SK-N-SH (cell line): Measurements from ENCODE around the gene MAPK8IP1. TPM values are rescaled to one million over a fixed set of nuclear protein-coding genes. Genes with fewer than 3 reads are reported as not detected.

Experiments used
- polyA plus RNA-seq, 3 experiments: library from polyadenylated mRNA; depleted of rRNA; stranded (reverse); fragments of >200 nt; gene quantifications; 2 replicates each; pipeline ENCODE4 v1.2.3, GENCODE V29; 2012

The MAPK8IP1 gene
- polyA plus RNA-seq, 1 of the 3 experiments (the other 2 are of a cell fraction) = 12.5 TPM

Other genes with a start within 250 kb of the MAPK8IP1 start
- gene CHST1, start 220.0 kb upstream of the MAPK8IP1 start, polyA plus RNA-seq (2012; rRNA removed) = 2.7 and 4.9 TPM in 2 replicates
- gene SLC35C1, start 80.5 kb upstream of the MAPK8IP1 start, polyA plus RNA-seq (2012; rRNA removed) = 6.2 and 6.5 TPM in 2 replicates
- gene CRY2, start 38.2 kb upstream of the MAPK8IP1 start, polyA plus RNA-seq (2012; rRNA removed) = 6.7 and 9.1 TPM in 2 replicates
- gene FREY1, start 21.6 kb downstream of the MAPK8IP1 start, polyA plus RNA-seq (2012; rRNA removed) = 0.30 and 0.49 TPM in 2 replicates
- gene PEX16, start 32.2 kb downstream of the MAPK8IP1 start, polyA plus RNA-seq (2012; rRNA removed) = 44.1 and 46.4 TPM in 2 replicates
- gene LARGE2, start 37.0 kb downstream of the MAPK8IP1 start, polyA plus RNA-seq (2012; rRNA removed) = 1.4 and 2.4 TPM in 2 replicates
- gene PHF21A, start 235.8 kb downstream of the MAPK8IP1 start, polyA plus RNA-seq (2012; rRNA removed) = 18.8 and 20.9 TPM in 2 replicates